Right renal pelvis (tissue), 4 donors: ENCODE data around the gene RNF215. TPM values are rescaled to one million over a fixed set of nuclear protein-coding genes. Genes with fewer than 3 reads are reported as not detected.
"Not testable (repeated sequence)": the region's sequence is repeated elsewhere in the genome, so short reads cannot be mapped to it uniquely, and the experiment has no call there.

Experiments used
- DNase-seq, 4 donors: peaks; one replicate each; pipeline ENCODE4 v3.0.0-alpha.2; 2013; ENCODE audit warnings: low read depth in 4 of 4, low spot score in 3 of 4, missing footprints in 1 of 4
- polyA plus RNA-seq, 4 donors: library from polyadenylated mRNA; unstranded; fragments of 120-200 nt; gene quantifications; one replicate each; pipeline ENCODE4 v1.2.1, GENCODE V29; 2013; ENCODE audit not compliant: insufficient read length in 4 of 4

Gene RNF215
- polyA plus RNA-seq, 4 donors = 18.3 to 22.9 (median 21.8) TPM

DNA sequence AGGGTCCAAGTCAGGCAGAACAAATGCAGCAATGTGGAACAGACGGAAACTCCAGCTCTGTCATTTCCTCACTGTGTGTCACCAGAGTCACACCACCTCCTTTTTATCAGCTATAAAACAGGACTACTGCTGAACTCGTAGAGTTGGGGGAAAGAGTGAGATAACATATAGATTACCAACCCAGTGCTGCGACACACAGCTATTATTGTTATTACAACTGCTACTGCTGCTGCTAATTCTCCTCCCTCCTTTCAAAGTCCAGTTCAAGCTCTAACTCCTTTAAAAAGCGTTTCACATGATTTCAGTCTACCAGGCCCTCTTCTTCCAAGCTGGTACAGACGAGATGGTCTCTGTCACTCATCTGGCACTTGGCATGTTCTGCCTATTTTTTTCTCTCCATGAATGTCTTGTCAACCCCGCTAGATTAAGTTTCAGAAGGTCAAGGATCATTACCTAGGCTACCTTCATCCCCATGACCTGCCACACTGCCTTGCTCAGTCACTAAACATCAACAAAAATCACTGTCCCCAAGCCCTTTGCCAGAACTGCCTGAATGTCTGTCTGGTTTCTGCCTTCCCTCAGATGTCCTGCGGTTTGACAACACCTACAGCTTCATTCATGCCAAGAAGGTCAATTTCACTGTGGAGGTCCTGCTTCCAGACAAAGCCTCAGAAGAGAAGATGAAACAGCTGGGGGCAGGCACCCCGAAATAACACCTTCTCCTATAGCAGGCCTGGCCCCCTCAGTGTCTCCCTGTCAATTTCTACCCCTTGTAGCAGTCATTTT is 34.7 kb upstream of the RNF215 start:
- DNase-seq = no peak

DNA sequence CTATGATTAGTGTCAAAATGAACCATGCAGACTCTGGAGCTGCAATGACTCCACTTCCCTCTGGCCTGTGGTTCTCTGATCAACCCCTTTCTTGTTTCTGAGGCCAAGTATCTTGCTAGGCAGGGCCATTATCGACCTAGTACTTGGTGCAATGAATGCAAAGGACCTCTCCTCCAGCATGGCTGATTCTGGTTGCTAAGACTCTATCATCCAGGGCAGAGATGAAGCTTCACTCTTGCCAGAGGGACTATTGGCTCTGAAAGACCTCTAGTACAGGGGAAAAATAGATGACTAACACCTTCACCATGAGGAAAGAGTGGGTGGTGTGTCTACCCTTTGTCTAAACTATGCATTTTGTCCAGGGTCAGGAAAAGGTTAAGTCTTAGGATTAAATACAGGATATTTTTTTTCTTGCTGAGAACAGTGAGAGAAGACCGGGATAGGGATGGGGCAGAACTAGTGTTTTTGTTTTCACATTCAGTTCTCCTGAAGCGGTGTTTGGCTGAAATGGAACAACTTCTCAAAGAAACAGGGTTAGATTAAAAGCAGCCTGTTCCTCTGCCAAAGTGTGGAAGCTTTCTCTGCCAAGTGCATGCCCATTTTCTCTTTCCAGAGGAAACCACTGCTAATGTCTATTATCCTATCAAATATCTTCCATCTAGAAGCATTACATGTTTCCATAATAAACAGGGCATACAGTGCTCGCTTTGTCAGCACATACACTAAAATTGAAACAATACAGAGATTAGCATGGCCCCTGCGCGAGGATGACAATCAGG is 33.3 kb upstream of the RNF215 start:
- DNase-seq = no peak

GRCh38 chr22:30416837-30417236 is 29.6 kb upstream of the RNF215 start:
- no peak for DNase-seq

- DNase-seq = no peak
Measured at GRCh38 chr22:30416403-30416802, 29.2 kb upstream of the RNF215 start.

DNA sequence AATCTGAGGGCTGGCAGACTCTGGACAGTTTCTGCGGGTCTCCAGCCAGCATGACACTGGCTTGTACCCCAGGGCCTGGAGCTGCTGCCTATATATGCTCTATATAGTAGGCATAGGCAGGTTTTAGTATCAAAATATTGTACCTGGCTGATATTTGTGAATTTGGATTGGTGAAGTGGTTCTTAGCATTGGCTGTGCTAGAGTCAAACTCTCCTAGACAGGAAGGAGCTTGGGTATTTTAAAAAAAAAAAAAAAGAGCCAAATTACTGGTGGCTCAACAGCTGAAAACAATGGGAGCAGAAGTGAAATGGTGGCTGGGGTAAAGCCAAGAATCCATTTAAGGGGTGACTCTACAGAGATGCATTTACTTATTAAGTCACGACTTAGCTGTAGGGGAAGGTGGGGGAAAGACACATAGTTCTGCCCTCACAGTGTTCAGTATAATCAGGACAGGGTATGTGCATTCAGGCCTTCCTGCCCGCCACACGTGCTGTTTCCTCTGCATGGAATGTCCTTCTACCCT is 27.4 kb upstream of the RNF215 start:
- no peak for DNase-seq

DNA sequence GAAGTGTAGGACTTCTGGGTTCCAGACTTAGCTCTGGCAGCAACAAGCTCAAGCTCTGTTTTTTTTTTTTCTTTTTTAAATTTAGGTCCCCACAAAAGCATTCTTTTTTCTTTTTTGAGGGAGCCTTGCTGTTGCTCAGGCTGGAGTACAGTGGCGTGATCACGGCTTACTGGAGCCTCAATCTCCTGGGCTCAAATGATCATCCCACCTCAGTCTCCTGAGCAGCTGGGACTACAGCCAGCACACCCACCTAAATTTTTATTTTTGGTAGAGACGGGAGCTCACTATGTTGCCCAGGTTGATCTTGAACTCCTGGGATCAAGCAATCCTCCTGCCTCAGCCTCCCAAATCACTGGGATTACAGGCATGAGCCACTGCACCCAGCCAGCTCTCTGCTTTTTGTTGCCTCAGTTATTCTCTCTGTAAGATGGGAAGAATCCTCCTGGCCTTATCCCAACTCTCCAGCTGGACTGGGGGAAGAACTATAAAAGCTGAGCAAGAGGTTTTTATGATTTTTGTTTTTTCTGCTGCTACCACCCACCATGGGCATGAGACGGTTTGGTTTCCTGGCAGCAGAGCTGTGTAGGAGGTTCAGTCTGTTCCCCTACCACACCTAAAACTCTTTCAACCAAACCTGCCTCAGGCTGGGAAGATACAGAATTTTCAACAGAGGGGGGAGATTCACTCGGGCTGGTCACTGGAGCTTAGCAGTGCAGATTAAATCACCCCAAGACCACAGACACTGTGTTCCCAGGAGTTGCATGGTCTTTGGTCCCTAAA is 26.7 kb upstream of the RNF215 start:
- no peak for DNase-seq

DNA sequence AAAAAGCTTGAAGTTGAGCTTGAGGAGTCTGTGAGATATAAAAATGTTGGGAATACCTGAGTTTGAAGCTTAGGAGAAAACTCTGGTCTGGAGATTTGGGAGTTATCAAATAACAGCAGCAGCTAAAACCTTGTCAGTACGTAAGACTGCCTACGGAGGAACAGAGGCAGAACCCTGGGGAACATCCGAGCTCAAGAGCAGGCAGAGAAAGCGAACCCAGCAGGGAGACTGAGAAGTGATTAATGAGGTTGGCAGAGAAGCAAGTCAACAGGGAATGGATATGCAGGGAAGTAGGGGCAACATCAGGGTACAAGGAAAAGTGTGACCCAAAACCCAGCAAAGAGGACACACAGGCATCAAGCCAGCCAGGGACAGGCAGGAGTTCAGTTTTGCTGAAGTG is 25.8 kb upstream of the RNF215 start:
- no peak for DNase-seq

- no peak for DNase-seq
Measured at GRCh38 chr22:30411780-30412179, 24.6 kb upstream of the RNF215 start.

DNA sequence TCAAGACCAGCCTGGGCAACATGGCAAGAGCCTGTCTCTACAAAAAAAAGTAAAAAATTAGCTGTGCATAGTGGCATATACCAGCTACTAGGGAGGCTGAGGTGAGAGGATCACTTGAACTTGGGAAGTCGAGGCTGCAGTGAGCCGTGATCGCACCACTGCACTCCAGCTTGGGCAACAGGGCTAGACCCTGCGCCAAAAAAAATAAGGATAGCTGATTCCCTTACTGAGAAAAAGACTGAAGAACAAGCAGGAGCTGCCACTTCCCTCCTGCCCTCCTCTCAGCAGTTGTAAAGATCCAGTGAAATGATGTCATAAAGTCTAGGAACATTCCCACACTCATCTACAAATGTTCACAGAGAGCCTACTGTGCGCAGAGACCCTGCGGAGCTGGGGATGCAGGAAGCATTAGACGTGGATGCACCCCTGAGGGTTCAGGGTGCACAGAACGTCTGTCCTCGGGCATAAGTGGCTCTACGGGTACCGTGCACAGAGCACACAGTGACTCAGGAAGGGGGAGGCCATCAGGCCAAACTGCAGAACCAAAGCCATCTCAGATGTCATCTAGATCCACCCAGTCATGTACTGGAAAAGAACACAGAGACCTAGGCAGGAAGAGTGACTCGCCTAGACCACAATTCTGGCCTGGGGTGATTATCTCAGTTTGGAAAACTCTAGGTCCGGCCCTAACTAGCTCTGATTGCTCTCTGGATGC is 21.3 kb upstream of the RNF215 start:
- DNase-seq = no peak

GRCh38 chr22:30406400-30406799 is 19.2 kb upstream of the RNF215 start:
- DNase-seq = no peak

DNA sequence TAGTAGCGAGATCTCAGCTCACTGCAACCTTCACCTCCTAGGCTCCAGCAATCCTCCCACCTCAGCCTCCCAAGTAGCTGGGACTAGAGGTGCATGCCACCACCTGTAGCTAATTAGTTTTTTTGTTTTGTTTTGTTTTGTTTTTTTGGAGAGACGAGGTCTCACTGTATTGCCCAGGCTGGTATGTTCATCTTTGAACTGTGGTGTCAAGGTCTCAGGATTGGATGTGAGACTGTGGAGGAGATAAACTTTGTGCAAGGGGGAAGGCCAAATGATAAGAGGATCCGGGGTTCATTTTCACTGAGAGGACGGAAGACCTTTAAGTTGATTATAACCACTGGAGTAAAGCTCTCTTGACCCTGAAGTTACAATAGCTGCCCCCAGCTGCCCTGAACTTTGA is 18.5 kb upstream of the RNF215 start:
- no peak for DNase-seq

- DNase-seq = no peak
Measured at GRCh38 chr22:30404307-30404706, 17.1 kb upstream of the RNF215 start.

GRCh38 chr22:30402766-30403104 is 15.5 kb upstream of the RNF215 start:
- not testable (repeated sequence) for DNase-seq

DNA sequence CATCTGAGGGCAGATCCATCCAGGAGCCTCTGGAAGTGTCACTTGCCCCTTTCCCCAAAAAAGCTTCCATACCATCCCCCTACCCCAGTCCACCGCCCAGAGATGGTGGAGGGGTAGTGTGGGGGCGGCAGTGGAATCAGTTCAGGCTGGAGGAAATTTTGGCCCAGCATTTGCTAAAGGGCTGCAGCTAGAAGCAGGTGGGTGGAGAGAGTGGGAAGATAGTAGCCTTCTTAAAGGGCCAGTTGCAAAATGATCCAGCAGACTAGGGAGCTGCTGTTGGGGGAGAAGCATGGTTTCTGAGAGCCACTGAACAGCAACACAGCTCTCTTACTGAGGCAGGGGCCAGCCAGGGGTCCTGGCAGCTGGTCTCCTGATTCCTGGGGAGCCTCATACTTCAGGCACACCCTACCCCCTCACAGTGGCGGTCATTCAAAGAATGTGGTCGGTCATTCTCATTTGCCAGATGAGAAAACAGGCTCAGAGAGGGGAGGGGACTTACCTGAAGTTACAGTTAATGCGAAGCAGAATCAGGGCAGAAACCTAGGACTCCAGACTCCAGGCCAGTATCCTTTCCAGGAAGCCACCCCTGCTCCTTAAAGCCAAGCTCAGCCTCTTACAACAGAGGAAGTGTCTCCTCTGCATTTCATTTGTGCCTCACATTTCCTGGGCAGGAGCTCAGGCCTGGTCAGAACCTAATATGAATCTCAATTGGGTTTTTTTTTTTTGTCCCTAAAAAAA is 15.0 kb upstream of the RNF215 start:
- no peak for DNase-seq

DNA sequence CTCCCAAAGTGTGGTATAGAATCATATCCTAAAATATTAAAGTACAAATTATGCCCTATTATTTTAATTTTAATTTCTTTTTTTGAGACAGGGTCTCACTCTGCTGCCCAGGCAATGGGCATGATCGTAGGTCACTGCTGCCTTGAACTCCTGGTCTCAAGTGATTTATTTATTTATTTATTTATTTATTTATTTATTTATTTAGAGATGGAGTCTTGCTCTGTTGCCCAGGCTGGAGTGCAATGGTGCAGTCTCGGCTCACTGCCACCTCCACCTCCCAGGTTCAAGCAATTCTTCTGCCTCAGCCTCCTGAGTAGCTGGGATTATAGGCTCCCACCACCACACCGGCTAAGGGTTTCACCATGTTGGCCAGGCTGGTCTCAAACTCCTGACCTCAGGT is 13.8 kb upstream of the RNF215 start:
- DNase-seq = not testable (repeated sequence)

DNA sequence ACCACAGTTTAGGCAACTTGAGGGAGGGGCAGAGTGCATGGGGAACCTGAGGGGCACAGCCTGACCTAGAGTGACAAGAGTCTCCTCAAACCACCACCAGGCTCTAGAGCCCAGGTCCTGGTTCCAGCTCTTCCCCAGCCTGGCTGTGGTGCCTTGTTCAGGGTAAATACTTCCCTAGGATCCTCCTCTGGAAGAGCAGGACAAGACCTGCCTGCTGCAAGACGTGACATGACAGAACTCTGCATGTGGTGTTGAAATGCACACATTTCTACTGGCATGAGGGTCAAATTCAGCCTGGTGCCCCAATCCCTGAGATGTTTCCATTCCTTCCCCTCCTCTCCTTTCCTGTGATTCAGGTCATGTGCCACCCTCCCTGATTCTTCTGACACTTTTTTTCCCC is 12.9 kb upstream of the RNF215 start:
- no peak for DNase-seq

GRCh38 chr22:30399718-30400117 is 12.5 kb upstream of the RNF215 start:
- no peak for DNase-seq

- DNase-seq = no peak
Measured at GRCh38 chr22:30398685-30399680, 11.8 kb upstream of the RNF215 start.
